Cardiac atrium fibroblast (primary cell): ENCODE data around the gene GPR22. TPM values are rescaled to one million over a fixed set of nuclear protein-coding genes. Genes with fewer than 3 reads are reported as not detected.

Experiments used
- total RNA-seq: library from RNA; depleted of rRNA; stranded (reverse); fragments of >200 nt; gene quantifications from 2 replicates; pipeline ENCODE4 v1.2.3, GENCODE V29; 2015

The GPR22 gene, protein sequence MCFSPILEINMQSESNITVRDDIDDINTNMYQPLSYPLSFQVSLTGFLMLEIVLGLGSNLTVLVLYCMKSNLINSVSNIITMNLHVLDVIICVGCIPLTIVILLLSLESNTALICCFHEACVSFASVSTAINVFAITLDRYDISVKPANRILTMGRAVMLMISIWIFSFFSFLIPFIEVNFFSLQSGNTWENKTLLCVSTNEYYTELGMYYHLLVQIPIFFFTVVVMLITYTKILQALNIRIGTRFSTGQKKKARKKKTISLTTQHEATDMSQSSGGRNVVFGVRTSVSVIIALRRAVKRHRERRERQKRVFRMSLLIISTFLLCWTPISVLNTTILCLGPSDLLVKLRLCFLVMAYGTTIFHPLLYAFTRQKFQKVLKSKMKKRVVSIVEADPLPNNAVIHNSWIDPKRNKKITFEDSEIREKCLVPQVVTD
- not detected in 2 replicates for total RNA-seq

DNA sequence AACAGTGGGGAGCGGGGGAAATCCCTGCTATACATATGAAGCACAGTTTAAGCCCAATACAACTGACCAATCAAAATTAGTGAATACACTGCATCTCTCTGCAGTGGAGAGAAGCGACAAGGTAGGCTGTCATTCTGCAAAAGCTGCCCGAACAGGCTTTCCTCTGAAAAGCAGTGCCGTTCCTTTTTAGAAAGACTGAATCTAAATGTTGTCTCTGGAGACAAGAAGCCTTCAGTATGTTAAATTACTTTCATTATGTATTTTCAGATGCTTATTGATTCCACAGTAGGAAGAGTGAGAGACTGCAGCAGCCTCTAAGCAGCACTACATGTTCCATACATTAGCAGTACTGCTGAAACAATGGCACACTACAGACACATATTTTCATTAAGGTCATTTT is at the start of gene GPR22:
Gene GPR22, plus strand, starts transcription at position 129 of the 400 bp plus-strand sequence. CDS start 4,004 bp downstream, outside the sequence.

Other genes with a start within 250 kb of the GPR22 start
- 30.9 and 31.8 TPM in 2 replicates for gene COG5, start 93.9 kb downstream of the GPR22 start, total RNA-seq
- 1.3 and 3.6 TPM in 2 replicates for gene DUS4L, start 93.9 kb downstream of the GPR22 start, total RNA-seq
- gene BCAP29, start 110.2 kb downstream of the GPR22 start, total RNA-seq = 83.9 and 107 TPM in 2 replicates
- 0.16 and 0.18 TPM in 2 replicates for gene SLC26A4, start 190.8 kb downstream of the GPR22 start, total RNA-seq